Pancreas (tissue), 10 donors: ENCODE data around the gene APH1B. TPM values are rescaled to one million over a fixed set of nuclear protein-coding genes. Genes with fewer than 3 reads are reported as not detected.

ENCODE experiments used
- ATAC-seq, 4 donors: fragments of 200-7000 bp; cut with Tn5 transposase; one replicate each; pipeline versions ENCODE4 v1.8.0 to v1.9.1; 2020; ENCODE audit warnings: mild to moderate bottlenecking in 4 of 4, moderate library complexity in 4 of 4
- DNase-seq, 6 donors: peaks; one replicate each; pipeline ENCODE4 v3.0.0-alpha.2; 2020
- FAIRE-seq: peaks from 2 replicates; lab custom pipeline; 2012; peaks lifted over from hg19 to GRCh38; lab: Jason Lieb, UNC
- H3K27ac ChIP-seq, 4 donors: fragments of 200-600 bp; sonication (generic); 1 replicate in 3 of 4; 2 replicates in 1 of 4; pipeline versions ENCODE4 v1.5.0 to v1.8.0; 2020
- H3K27me3 ChIP-seq, 4 donors: fragments of 200-600 bp; one replicate each; pipeline ENCODE4 v1.8.0; 2021
- H3K36me3 ChIP-seq, 3 donors: fragments of 200-600 bp; sonication (generic) in 1 of 3; one replicate each; pipeline versions ENCODE4 v1.5.0 to v1.8.0; 2020 to 2021
- H3K4me1 ChIP-seq, 3 donors: fragments of 200-600 bp; one replicate each; pipeline ENCODE4 v1.8.0; 2021
- H3K4me3 ChIP-seq, 4 donors: fragments of 200-600 bp; sonication (generic) in 2 of 4; one replicate each; pipeline versions ENCODE4 v1.5.0 to v1.8.0; 2020 to 2021
- H3K9me3 ChIP-seq, 4 donors: fragments of 200-600 bp; one replicate each; pipeline ENCODE4 v1.8.0; 2021
- CTCF ChIP-seq, 4 donors: fragments of 200-600 bp; sonication (generic) in 3 of 4; IDR thresholded peaks; one replicate each; pipeline versions ENCODE4 v1.5.0 to v1.8.0; 2021; ENCODE audit warnings: antibody characterized with exemption in 4 of 4
- WGBS, 2 donors: extraction: QIAGEN DNeasy Blood & Tissue Kit; methylation state at CpG; one replicate each; pipeline ENCODE4 v1.1.7; 2013; 5-methylcytosine and 5-hydroxymethylcytosine counted together
- intact Hi-C, 3 donors: fragments of 100-400 bp; cut with DNase I; formaldehyde crosslinking; loops; one replicate each; pipeline versions ENCODE4 v1.11.1 to v1.14.2; 2022
- polyA plus RNA-seq, 2 donors: library from polyadenylated mRNA; stranded (reverse); fragments of 200-250 nt; gene quantifications; one replicate each; pipeline ENCODE4 v1.2.3, GENCODE V29; 2013
- total RNA-seq, 6 donors: library from RNA; stranded (reverse); fragmentation: NEBNext Ultra II Directional in 4 of 6; extraction: Animal tissue kit (Norgen Biotek cat#: 25700) in 4 of 6; gene quantifications; one replicate each; pipeline versions ENCODE4 v1.2.1 to v1.2.4, GENCODE V29; 2021 to 2023
- donor health status: healthy with polysubstance abuse.
- donor health status: DM: no; HTN: no; CAD: no; lungs with moderate emphysema.
- donor health status: DM: no; HTN: no; CAD: no.
- donor health status: control.
- donor health status: control.
- donor health status: Bipolar disorder and iron deficiency.
- donor health status: DM: yes; HTN: yes; CAD: no.
- donor health status: DM: no; HTN: no; CAD: no.
- donor health status: DM: no; HTN: no; CAD: no.
- donor health status: DM: yes; HTN: yes; CAD: no.

The APH1B gene
- total and polyA plus RNA-seq, 8 donors, result 3.1 to 11.7 (median 5.8) TPM

DNA sequence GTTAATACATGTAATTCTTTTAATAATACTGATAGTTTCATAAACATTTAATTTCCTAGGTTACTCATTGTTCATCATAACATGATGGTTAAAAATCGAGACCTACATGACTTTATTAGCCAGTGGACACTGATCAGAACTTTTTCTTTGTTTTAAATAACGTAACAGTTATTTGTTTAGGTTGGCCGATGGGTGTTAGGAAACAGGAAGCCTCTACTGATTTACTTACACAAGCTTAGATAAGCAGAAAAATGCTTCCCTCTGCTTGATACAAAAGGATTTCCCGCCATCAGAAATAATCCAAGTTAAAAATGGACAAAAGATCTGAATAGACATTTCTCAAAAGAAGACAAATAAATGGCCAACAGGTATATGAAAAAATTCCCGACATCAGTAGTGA, 16.6 kb upstream of the APH1B start:
- 86 to 89% methylated on average over 5 of the region's 5 CpGs for WGBS, 2 donors
- Histone ChIP-seq H3K4me3 (no peak overlapping the region), H3K9me3 (no peaks in the 10 kb centered on the region), H3K4me1 (peaks cover 0 to 5% (median 0%) of the 10 kb centered on the region in 3 donors), H3K36me3 (no peaks in the 10 kb centered on the region), H3K27ac (no peak overlapping the region), H3K27me3 (no peaks in the 10 kb centered on the region)
- intact Hi-C loops, result no loop called here
- FAIRE-seq, result no peak
- DNase-seq, result no peak
- ATAC-seq, result no peak
- no peak for TF ChIP-seq CTCF (IDR thresholded peaks at IDR 0.05)

GRCh38 chr15:63261311-63261710, 16.1 kb upstream of the APH1B start:
- FAIRE-seq (no peak), ATAC-seq (no peak), DNase-seq (no peak)
- H3K4me1 ChIP-seq, result peaks cover 0 to 5% (median 0%) of the 10 kb centered on the region in 3 donors
- no peak overlapping the region for H3K4me3 ChIP-seq
- H3K27ac ChIP-seq, result no peak overlapping the region
- H3K9me3 ChIP-seq, result no peaks in the 10 kb centered on the region
- TF ChIP-seq CTCF (IDR thresholded peaks at IDR 0.05), result no peak
- H3K36me3 ChIP-seq, result no peaks in the 10 kb centered on the region
- intact Hi-C loops, result no loop called here
- no peaks in the 10 kb centered on the region for H3K27me3 ChIP-seq

- no peaks in the 10 kb centered on the region for H3K27me3 ChIP-seq
- peaks cover 0 to 5% (median 0%) of the 10 kb centered on the region in 3 donors for H3K4me1 ChIP-seq
- ATAC-seq, result no peak
- no peaks in the 10 kb centered on the region for H3K9me3 ChIP-seq
- no peak for DNase-seq
- no peak for FAIRE-seq
- no peak overlapping the region for H3K4me3 ChIP-seq
- intact Hi-C loops, result no loop called here
- TF ChIP-seq CTCF (IDR thresholded peaks at IDR 0.05), result no peak
- no peaks in the 10 kb centered on the region for H3K36me3 ChIP-seq
- H3K27ac ChIP-seq, result no peak overlapping the region
- 82 to 83% methylated on average over 6 of the region's 6 CpGs for WGBS, 2 donors
These were observed 13.9 kb upstream of the APH1B start for GRCh38 chr15:63263519-63263918.

GRCh38 chr15:63264688-63265293, 12.6 kb upstream of the APH1B start:
- no peak for TF ChIP-seq CTCF (IDR thresholded peaks at IDR 0.05)
- no peak for FAIRE-seq
- Histone ChIP-seq H3K27me3 (no peaks in the 10 kb centered on the region), H3K36me3 (no peaks in the 10 kb centered on the region), H3K9me3 (no peaks in the 10 kb centered on the region), H3K4me3 (no peak overlapping the region), H3K27ac (peak overlapping the region in 1 of 4 donors; percentile 24), H3K4me1 (peaks cover 0 to 5% (median 0%) of the 10 kb centered on the region in 3 donors)
- ATAC-seq, result peak in 3 of 4 donors; percentile 49 to 62 (median 60)
- DNase-seq, result no peak
- intact Hi-C loops, result no loop called here
- 54 to 55% methylated on average over 1 of the region's 1 CpG for WGBS, 2 donors

GRCh38 chr15:63274427-63274826, 3.0 kb upstream of the APH1B start:
- DNase-seq, result no peak
- 83 to 87% methylated on average over 3 of the region's 3 CpGs for WGBS, 2 donors

More at GRCh38 chr15:63274427-63274826, 3.0 kb upstream of the APH1B start:
- Histone ChIP-seq H3K36me3 (no peaks in the 10 kb centered on the region), H3K27ac (no peak overlapping the region), H3K4me1 (no peaks in the 10 kb centered on the region), H3K4me3 (no peak overlapping the region), H3K27me3 (no peaks in the 10 kb centered on the region), H3K9me3 (no peaks in the 10 kb centered on the region)
- no peak for TF ChIP-seq CTCF (IDR thresholded peaks at IDR 0.05)
- no peak for FAIRE-seq
- intact Hi-C loops, result no loop called here
- no peak for ATAC-seq
